GM18498 (cell line): Measurements from ENCODE around the gene MAGI2.

Experiments
- ATAC-seq: cut with Tn5 transposase; IDR thresholded peaks from one replicate; pipeline ENCODE4 v1.9.1; 2021; ENCODE audit warnings: mild to moderate bottlenecking, moderate library complexity; ENCODE audit not compliant: unreplicated experiment

MAGI2 gene

GRCh38 chr7:79272938-79273337 is 180.5 kb downstream of the MAGI2 start:
- ATAC-seq = no peak

- peak; percentile 83 for ATAC-seq
These were observed 181.3 kb downstream of the MAGI2 start for GRCh38 chr7:79272066-79272669.

GRCh38 chr7:79268730-79269129 is 184.7 kb downstream of the MAGI2 start:
- no peak for ATAC-seq

- no peak for ATAC-seq
These were observed 194.6 kb downstream of the MAGI2 start for GRCh38 chr7:79258826-79259225.

- ATAC-seq = no peak
These were observed 195.5 kb downstream of the MAGI2 start for GRCh38 chr7:79257959-79258358.

- ATAC-seq = no peak
These were observed 207.7 kb downstream of the MAGI2 start for GRCh38 chr7:79245623-79246249.

- ATAC-seq = no peak
These were observed 209.0 kb downstream of the MAGI2 start for GRCh38 chr7:79244482-79244881.

GRCh38 chr7:79241288-79242060 is 212.0 kb downstream of the MAGI2 start:
- no peak for ATAC-seq

GRCh38 chr7:79240413-79240812 is 213.1 kb downstream of the MAGI2 start:
- ATAC-seq = no peak

GRCh38 chr7:79236352-79237028 is 217.0 kb downstream of the MAGI2 start:
- no peak for ATAC-seq

GRCh38 chr7:79227044-79227443 is 226.4 kb downstream of the MAGI2 start:
- ATAC-seq = no peak

GRCh38 chr7:79221211-79221610 is 232.3 kb downstream of the MAGI2 start:
- no peak for ATAC-seq

GRCh38 chr7:79217976-79218626 is 235.4 kb downstream of the MAGI2 start:
- no peak for ATAC-seq

- no peak for ATAC-seq
These were observed 236.0 kb downstream of the MAGI2 start for GRCh38 chr7:79217468-79217867.

- ATAC-seq = no peak
These were observed 237.2 kb downstream of the MAGI2 start for GRCh38 chr7:79216236-79216635.

GRCh38 chr7:79212334-79212733 is 241.1 kb downstream of the MAGI2 start:
- ATAC-seq = no peak

- ATAC-seq = no peak
These were observed 241.7 kb downstream of the MAGI2 start for GRCh38 chr7:79211724-79212123.

- ATAC-seq = no peak
These were observed 253.5 kb downstream of the MAGI2 start for GRCh38 chr7:79199961-79200360.

- ATAC-seq = no peak
These were observed 254.2 kb downstream of the MAGI2 start for GRCh38 chr7:79199266-79199665.

GRCh38 chr7:79185605-79186004 is 267.9 kb downstream of the MAGI2 start:
- no peak for ATAC-seq

- no peak for ATAC-seq
These were observed 271.2 kb downstream of the MAGI2 start for GRCh38 chr7:79182283-79182682.
